ENCODE measurements around the gene ZBTB20.

Gene ZBTB20

DNA sequence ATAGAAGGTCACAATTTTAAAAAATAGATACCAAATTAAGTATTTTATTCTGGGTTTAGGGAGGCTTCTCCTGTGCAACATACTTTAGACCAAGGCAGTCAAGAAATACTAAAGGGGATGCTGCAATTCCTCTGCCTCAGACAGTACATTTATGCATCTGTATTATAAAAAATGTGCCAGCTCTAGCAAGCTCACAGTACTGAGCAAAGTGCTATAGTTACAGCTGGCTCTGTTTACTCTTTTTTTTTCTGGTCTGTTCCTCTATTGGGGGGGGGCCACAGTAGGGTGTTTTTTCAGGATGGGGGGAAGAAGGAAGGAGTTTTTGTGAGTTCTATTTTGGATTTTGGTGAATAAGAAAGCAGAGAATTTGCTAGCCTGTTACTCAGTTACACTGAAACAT is 668.3 kb downstream of the ZBTB20 start:
- no peak overlapping the region for H3K4me3 ChIP-seq (replicated peaks; ENCODE audit: low read depth, low read length)
- no peak for DNase-seq (ENCODE audit: extremely low read depth, low read depth)
- no peak for TF ChIP-seq CTCF (IDR thresholded peaks at IDR 0.05; ENCODE audit: low read depth, low read length, missing control alignments)

GRCh38 chr3:114476511-114476910 is 670.6 kb downstream of the ZBTB20 start:
- H3K4me3 ChIP-seq (replicated peaks; ENCODE audit: low read depth, low read length), result no peak overlapping the region
- no peak for DNase-seq (ENCODE audit: extremely low read depth, low read depth)
- no peak for TF ChIP-seq CTCF (IDR thresholded peaks at IDR 0.05; ENCODE audit: low read depth, low read length, missing control alignments)

DNA sequence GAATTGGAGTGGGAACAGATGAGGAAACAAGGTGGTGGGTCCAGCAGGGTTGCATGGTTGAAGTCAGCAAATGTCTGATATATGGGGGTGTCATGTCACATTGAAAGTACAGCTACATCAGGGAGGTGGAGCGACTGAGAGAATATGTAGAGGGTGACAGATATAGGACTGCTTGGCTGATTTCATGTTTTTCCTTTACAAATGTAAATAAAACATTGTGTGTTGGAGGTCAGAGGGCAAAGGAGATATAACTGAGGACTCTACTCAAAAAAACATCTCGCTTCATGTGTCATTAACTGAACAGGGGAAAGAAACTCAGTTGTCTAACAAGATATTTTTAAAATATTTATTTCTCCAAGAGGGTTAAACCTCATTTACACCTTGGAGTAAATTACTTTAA is 675.6 kb downstream of the ZBTB20 start:
- no peak overlapping the region for H3K4me3 ChIP-seq (replicated peaks; ENCODE audit: low read depth, low read length)
- no peak for DNase-seq (ENCODE audit: extremely low read depth, low read depth)
- no peak for TF ChIP-seq CTCF (IDR thresholded peaks at IDR 0.05; ENCODE audit: low read depth, low read length, missing control alignments)

DNA sequence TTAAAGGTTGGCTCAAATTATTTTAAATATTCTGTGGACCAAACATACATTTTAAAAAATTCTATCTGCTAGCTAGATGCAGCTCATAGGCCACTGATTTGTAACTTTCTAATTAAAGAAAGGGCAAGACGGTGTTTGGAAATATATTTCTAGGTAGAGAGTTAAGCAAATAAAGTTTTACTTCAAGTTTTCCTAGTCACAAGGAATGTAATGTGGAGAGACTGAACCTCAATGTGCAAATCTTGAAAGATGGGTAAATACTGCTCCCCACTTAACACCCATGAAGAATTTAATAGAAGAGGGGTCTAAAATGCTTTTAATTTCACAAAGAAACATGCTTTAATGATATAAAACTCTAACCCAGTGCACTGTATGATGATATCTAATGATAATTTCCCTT is 678.0 kb downstream of the ZBTB20 start:
- no peak for DNase-seq (ENCODE audit: extremely low read depth, low read depth)
- no peak overlapping the region for H3K4me3 ChIP-seq (replicated peaks; ENCODE audit: low read depth, low read length)
- no peak for TF ChIP-seq CTCF (IDR thresholded peaks at IDR 0.05; ENCODE audit: low read depth, low read length, missing control alignments)

DNA sequence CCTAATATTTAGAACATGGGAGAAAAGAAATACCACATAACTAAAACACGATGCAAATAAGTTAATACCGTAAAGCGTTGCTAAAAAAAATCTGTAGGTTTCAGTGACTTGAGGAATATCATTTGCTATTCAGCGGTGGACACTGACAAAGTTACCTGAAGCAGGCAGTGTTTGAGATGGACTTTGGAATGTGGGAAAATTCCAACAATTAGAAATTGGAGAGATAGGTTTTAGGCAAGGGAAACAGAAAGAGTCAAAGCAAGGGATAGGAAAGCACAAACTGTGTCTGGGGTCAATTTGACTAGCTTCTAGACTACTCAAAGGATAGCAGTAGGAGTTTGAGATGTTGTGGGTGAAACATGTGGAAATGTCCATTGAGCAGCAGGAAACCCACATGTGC is 680.3 kb downstream of the ZBTB20 start:
- TF ChIP-seq CTCF (IDR thresholded peaks at IDR 0.05; ENCODE audit: low read depth, low read length, missing control alignments), result no peak
- H3K4me3 ChIP-seq (replicated peaks; ENCODE audit: low read depth, low read length), result no peak overlapping the region
- no peak for DNase-seq (ENCODE audit: extremely low read depth, low read depth)

GRCh38 chr3:114466251-114466650 is 680.8 kb downstream of the ZBTB20 start:
- no peak for TF ChIP-seq CTCF (IDR thresholded peaks at IDR 0.05; ENCODE audit: low read depth, low read length, missing control alignments)
- H3K4me3 ChIP-seq (replicated peaks; ENCODE audit: low read depth, low read length), result no peak overlapping the region
- DNase-seq (ENCODE audit: extremely low read depth, low read depth), result no peak

- no peak overlapping the region for H3K4me3 ChIP-seq (replicated peaks; ENCODE audit: low read depth, low read length)
- DNase-seq (ENCODE audit: extremely low read depth, low read depth), result no peak
- TF ChIP-seq CTCF (IDR thresholded peaks at IDR 0.05; ENCODE audit: low read depth, low read length, missing control alignments), result no peak
Measured at GRCh38 chr3:114464548-114464947, 682.5 kb downstream of the ZBTB20 start.

Data from HFF-Myc (cell line).